RWPE2 (cell line): Measurements from ENCODE around the gene HOXC4.

Experiments
- ATAC-seq: fragments of 200-7000 bp; cut with Tn5 transposase; 3 replicates; pipeline ENCODE4 v1.9.1; 2021; ENCODE audit warnings: low read depth
- DNase-seq: peaks from one replicate; pipeline ENCODE4 v3.0.0-alpha.2; 2020; ENCODE audit warnings: low spot score
- H3K27ac ChIP-seq: fragments of 450-650 bp; 2 replicates; pipeline ENCODE4 v1.5.1; 2017; ENCODE audit warnings: mild to moderate bottlenecking; ENCODE audit not compliant: poor library complexity, severe bottlenecking
- H3K27me3 ChIP-seq: fragments of 250-450 bp; sonication (Bioruptor Pico); 2 replicates; pipeline ENCODE4 v1.5.1; 2021; ENCODE audit warnings: mild to moderate bottlenecking, moderate library complexity; ENCODE audit not compliant: insufficient read depth, poor library complexity, severe bottlenecking
- H3K36me3 ChIP-seq: fragments of 250-450 bp; sonication (Bioruptor Pico); 2 replicates; pipeline ENCODE4 v1.5.1; 2020; ENCODE audit warnings: low read depth, mild to moderate bottlenecking, moderate library complexity
- H3K4me1 ChIP-seq: fragments of 250-450 bp; sonication (Bioruptor Pico); 2 replicates; pipeline ENCODE4 v1.5.1; 2021; ENCODE audit warnings: mild to moderate bottlenecking, moderate library complexity; ENCODE audit not compliant: insufficient read depth, poor library complexity, severe bottlenecking
- H3K4me3 ChIP-seq: fragments of 250-450 bp; sonication (Bioruptor Pico); 2 replicates; pipeline ENCODE4 v1.5.1; 2021; ENCODE audit warnings: mild to moderate bottlenecking, moderate library complexity; ENCODE audit not compliant: severe bottlenecking
- H3K9me3 ChIP-seq: fragments of 250-450 bp; sonication (Bioruptor Pico); 2 replicates; pipeline ENCODE4 v1.5.1; 2021; ENCODE audit warnings: mild to moderate bottlenecking, moderate library complexity; ENCODE audit not compliant: severe bottlenecking
- CTCF ChIP-seq: fragments of 450-650 bp; IDR thresholded peaks from one replicate; pipeline ENCODE4 v1.5.1; 2017; ENCODE audit warnings: mild to moderate bottlenecking, moderate library complexity; ENCODE audit not compliant: poor library complexity, severe bottlenecking

The HOXC4 gene

GRCh38 chr12:54016478-54016964, 37.1 kb upstream of the HOXC4 start:
- no peak for DNase-seq
- ATAC-seq = peak; percentile 26
- TF ChIP-seq CTCF = no peak
- no peaks in the 10 kb centered on the region for H3K36me3 ChIP-seq
- peak overlapping the region; percentile 31 for H3K27ac ChIP-seq
- H3K4me1 ChIP-seq = no peaks in the 10 kb centered on the region
- H3K27me3 ChIP-seq = peaks cover 74% of the 10 kb centered on the region
- no peaks in the 10 kb centered on the region for H3K9me3 ChIP-seq
- H3K4me3 ChIP-seq = peak overlapping the region; percentile 44

GRCh38 chr12:54017027-54017788, 36.4 kb upstream of the HOXC4 start:
- Histone ChIP-seq H3K36me3 (no peaks in the 10 kb centered on the region), H3K27ac (peak overlapping the region; percentile 31), H3K27me3 (peaks cover 76% of the 10 kb centered on the region), H3K4me1 (no peaks in the 10 kb centered on the region), H3K9me3 (no peaks in the 10 kb centered on the region), H3K4me3 (peak overlapping the region; percentile 44)
- no peak for DNase-seq
- ATAC-seq = peak; percentile 48
- TF ChIP-seq CTCF = no peak

- TF ChIP-seq CTCF = no peak
- Histone ChIP-seq H3K4me3 (peak overlapping the region; percentile 44), H3K36me3 (no peaks in the 10 kb centered on the region), H3K27me3 (peaks cover 76% of the 10 kb centered on the region), H3K9me3 (no peaks in the 10 kb centered on the region), H3K27ac (peak overlapping the region; percentile 31), H3K4me1 (no peaks in the 10 kb centered on the region)
- ATAC-seq (peak; percentile 75), DNase-seq (no peak)
These were observed 35.7 kb upstream of the HOXC4 start for GRCh38 chr12:54017878-54018467.

DNA sequence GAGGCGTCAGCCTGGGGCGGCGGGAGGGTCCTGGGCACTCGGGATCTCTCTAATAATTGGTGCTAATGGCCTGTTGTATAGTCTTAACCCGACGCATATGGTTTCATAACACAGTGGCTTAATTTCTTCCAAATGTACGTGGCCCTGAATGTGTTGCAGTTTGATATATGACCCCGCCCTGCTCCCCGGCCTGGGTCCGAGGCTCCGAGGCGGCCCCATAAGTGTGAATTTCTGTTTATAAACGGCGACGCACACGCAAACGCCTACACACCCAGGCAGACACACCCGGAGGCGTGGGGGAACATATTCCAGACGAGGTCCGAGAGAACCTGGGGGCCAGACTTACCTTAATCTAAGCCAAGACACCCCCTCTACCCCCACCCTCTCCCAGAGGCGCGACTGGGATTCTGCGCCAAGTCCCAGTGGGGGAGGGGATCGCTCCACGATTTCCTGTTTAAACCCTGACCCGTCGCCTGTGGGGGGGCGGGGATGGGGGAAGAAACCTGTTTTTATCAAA, 35.1 kb upstream of the HOXC4 start:
- no peak for TF ChIP-seq CTCF
- peak overlapping the region; percentile 44 for H3K4me3 ChIP-seq
- peak overlapping the region; percentile 31 for H3K27ac ChIP-seq
- ATAC-seq (no peak), DNase-seq (no peak)
- H3K36me3 ChIP-seq = no peaks in the 10 kb centered on the region
- H3K9me3 ChIP-seq = no peaks in the 10 kb centered on the region
- H3K4me1 ChIP-seq = no peaks in the 10 kb centered on the region
- peaks cover 76% of the 10 kb centered on the region for H3K27me3 ChIP-seq
